GM18519 (cell line): ENCODE results near the gene KLHL26.
"Not testable (repeated sequence)": the region's sequence is repeated elsewhere in the genome, so short reads cannot be mapped to it uniquely, and the experiment has no call there.

Experiments used
- ATAC-seq: cut with Tn5 transposase; IDR thresholded peaks from one replicate; pipeline ENCODE4 v1.9.1; 2021; ENCODE audit warnings: mild to moderate bottlenecking, moderate library complexity; ENCODE audit not compliant: unreplicated experiment, low FRiP score

The KLHL26 gene

GRCh38 chr19:18600692-18601397 is 36.0 kb upstream of the KLHL26 start:
- not testable (repeated sequence) for ATAC-seq

- ATAC-seq = no peak
These were observed 35.0 kb upstream of the KLHL26 start for GRCh38 chr19:18601875-18602274.

GRCh38 chr19:18603255-18603957 is 33.4 kb upstream of the KLHL26 start:
- ATAC-seq = no peak

GRCh38 chr19:18603958-18604819 is 32.6 kb upstream of the KLHL26 start:
- no peak for ATAC-seq

- no peak for ATAC-seq
These were observed 32.0 kb upstream of the KLHL26 start for GRCh38 chr19:18604820-18605159.

GRCh38 chr19:18605196-18605545 is 31.7 kb upstream of the KLHL26 start:
- ATAC-seq = no peak

- no peak for ATAC-seq
These were observed 31.1 kb upstream of the KLHL26 start for GRCh38 chr19:18605546-18606280.

GRCh38 chr19:18606281-18607225 is 30.3 kb upstream of the KLHL26 start, which contains the start of gene CRLF1:
CRLF1 (minus strand) TSS chr19:18606799; CDS start chr19:18606656, 143 bp downstream.
- no peak for ATAC-seq

GRCh38 chr19:18607226-18608101 is 29.4 kb upstream of the KLHL26 start:
- ATAC-seq = no peak

GRCh38 chr19:18608102-18608804 is 28.6 kb upstream of the KLHL26 start:
- ATAC-seq = no peak

GRCh38 chr19:18608805-18609716 is 27.8 kb upstream of the KLHL26 start:
- no peak for ATAC-seq

- ATAC-seq = no peak
These were observed 27.1 kb upstream of the KLHL26 start for GRCh38 chr19:18609717-18610051.

GRCh38 chr19:18610245-18610555 is 26.6 kb upstream of the KLHL26 start:
- no peak for ATAC-seq

GRCh38 chr19:18610556-18611326 is 26.1 kb upstream of the KLHL26 start:
- ATAC-seq = no peak

GRCh38 chr19:18611327-18612050 is 25.3 kb upstream of the KLHL26 start:
- no peak for ATAC-seq
